ENCODE results near the gene GJA5. TPM values are rescaled to one million over a fixed set of nuclear protein-coding genes. Genes with fewer than 3 reads are reported as not detected.

The GJA5 gene
- total RNA-seq = not detected

GRCh38 chr1:147760481-147761260, at the start of gene GJA5:
TSS of gene GJA5 (minus strand) at chr1:147760602. CDS start at chr1:147759238, 1,364 bp downstream.
- DNase-seq (no peak), ATAC-seq (ENCODE audit: low read depth) (no peak)
- POLR2A ChIA-PET = no interaction called here
- Mint-ChIP-seq H3K27me3 (peaks cover 7% of the 10 kb centered on the region), H3K4me3 (no peak within 1 kb of the TSS), H3K4me1 (peaks cover 23% of the 10 kb centered on the region), H3K27ac (no peak within 1 kb of the TSS), H3K36me3 (peaks cover 2% of the 10 kb centered on the region), H3K9me3 (no peaks in the 10 kb centered on the region)

GRCh38 chr1:147809236-147809635, 48.8 kb upstream of the GJA5 start:
- POLR2A ChIA-PET = no interaction called here
- H3K9me3 Mint-ChIP-seq = no peaks in the 10 kb centered on the region

GRCh38 chr1:147808025-147808424, 47.6 kb upstream of the GJA5 start:
- peaks cover 3% of the 10 kb centered on the region for H3K4me1 Mint-ChIP-seq
- H3K9me3 Mint-ChIP-seq = no peaks in the 10 kb centered on the region
- H3K27ac Mint-ChIP-seq = no peak overlapping the region
- no peaks in the 10 kb centered on the region for H3K27me3 Mint-ChIP-seq
- no peaks in the 10 kb centered on the region for H3K36me3 Mint-ChIP-seq
- ATAC-seq (ENCODE audit: low read depth) = no peak
- H3K4me3 Mint-ChIP-seq = no peak overlapping the region
- no peak for DNase-seq
- POLR2A ChIA-PET = no interaction called here

More at GRCh38 chr1:147809236-147809635, 48.8 kb upstream of the GJA5 start:
- ATAC-seq (ENCODE audit: low read depth) (no peak), DNase-seq (no peak)
- Mint-ChIP-seq H3K4me3 (no peak overlapping the region), H3K27me3 (no peaks in the 10 kb centered on the region), H3K27ac (no peak overlapping the region), H3K36me3 (no peaks in the 10 kb centered on the region), H3K4me1 (peaks cover 4% of the 10 kb centered on the region)

GRCh38 chr1:147807405-147807804, 47.0 kb upstream of the GJA5 start:
- Mint-ChIP-seq H3K27ac (no peak overlapping the region), H3K36me3 (no peaks in the 10 kb centered on the region), H3K4me1 (no peaks in the 10 kb centered on the region), H3K27me3 (no peaks in the 10 kb centered on the region), H3K4me3 (no peak overlapping the region), H3K9me3 (no peaks in the 10 kb centered on the region)
- DNase-seq (no peak), ATAC-seq (ENCODE audit: low read depth) (no peak)
- POLR2A ChIA-PET = no interaction called here

GRCh38 chr1:147804942-147805723, 44.7 kb upstream of the GJA5 start:
- H3K27me3 Mint-ChIP-seq = no peaks in the 10 kb centered on the region
- no peaks in the 10 kb centered on the region for H3K36me3 Mint-ChIP-seq
- H3K9me3 Mint-ChIP-seq = no peaks in the 10 kb centered on the region
- H3K4me3 Mint-ChIP-seq = no peak overlapping the region
- no peaks in the 10 kb centered on the region for H3K4me1 Mint-ChIP-seq
- POLR2A ChIA-PET = no interaction called here
- ATAC-seq (ENCODE audit: low read depth) (no peak), DNase-seq (no peak)
- H3K27ac Mint-ChIP-seq = no peak overlapping the region

- no peak overlapping the region for H3K27ac Mint-ChIP-seq
- no peak for ATAC-seq (ENCODE audit: low read depth)
Observed at GRCh38 chr1:147800804-147801203, 40.4 kb upstream of the GJA5 start.

GRCh38 chr1:147798731-147799130, 38.3 kb upstream of the GJA5 start:
- Mint-ChIP-seq H3K36me3 (no peaks in the 10 kb centered on the region), H3K4me3 (no peak overlapping the region), H3K27ac (no peak overlapping the region), H3K9me3 (no peaks in the 10 kb centered on the region), H3K27me3 (peaks cover 9% of the 10 kb centered on the region), H3K4me1 (no peaks in the 10 kb centered on the region)
- ATAC-seq (ENCODE audit: low read depth) (no peak), DNase-seq (no peak)
- POLR2A ChIA-PET = no interaction called here

More at GRCh38 chr1:147800804-147801203, 40.4 kb upstream of the GJA5 start:
- H3K9me3 Mint-ChIP-seq = no peaks in the 10 kb centered on the region
- no peaks in the 10 kb centered on the region for H3K4me1 Mint-ChIP-seq
- H3K27me3 Mint-ChIP-seq = peaks cover 2% of the 10 kb centered on the region
- POLR2A ChIA-PET = no interaction called here
- no peaks in the 10 kb centered on the region for H3K36me3 Mint-ChIP-seq
- H3K4me3 Mint-ChIP-seq = no peak overlapping the region
- DNase-seq = no peak

- POLR2A ChIA-PET = no interaction called here
- H3K4me3 Mint-ChIP-seq = no peak overlapping the region
- no peak overlapping the region for H3K27ac Mint-ChIP-seq
- peaks cover 11% of the 10 kb centered on the region for H3K27me3 Mint-ChIP-seq
- ATAC-seq (ENCODE audit: low read depth) (no peak), DNase-seq (no peak)
- H3K36me3 Mint-ChIP-seq = no peaks in the 10 kb centered on the region
- no peaks in the 10 kb centered on the region for H3K9me3 Mint-ChIP-seq
- H3K4me1 Mint-ChIP-seq = no peaks in the 10 kb centered on the region
Observed at GRCh38 chr1:147794570-147794969, 34.2 kb upstream of the GJA5 start.

GRCh38 chr1:147791876-147792275, 31.5 kb upstream of the GJA5 start:
- no peaks in the 10 kb centered on the region for H3K9me3 Mint-ChIP-seq
- H3K27me3 Mint-ChIP-seq = peaks cover 10% of the 10 kb centered on the region
- H3K4me1 Mint-ChIP-seq = no peaks in the 10 kb centered on the region
- ATAC-seq (ENCODE audit: low read depth) (no peak), DNase-seq (no peak)
- H3K36me3 Mint-ChIP-seq = no peaks in the 10 kb centered on the region
- POLR2A ChIA-PET = no interaction called here
- H3K4me3 Mint-ChIP-seq = no peak overlapping the region
- no peak overlapping the region for H3K27ac Mint-ChIP-seq

GRCh38 chr1:147787765-147788164, 27.4 kb upstream of the GJA5 start:
- Mint-ChIP-seq H3K27me3 (peaks cover 9% of the 10 kb centered on the region), H3K27ac (no peak overlapping the region), H3K9me3 (no peaks in the 10 kb centered on the region), H3K36me3 (no peaks in the 10 kb centered on the region), H3K4me3 (no peak overlapping the region), H3K4me1 (no peaks in the 10 kb centered on the region)
- POLR2A ChIA-PET = no interaction called here
- DNase-seq (no peak), ATAC-seq (ENCODE audit: low read depth) (no peak)

- DNase-seq = no peak
- peaks cover 17% of the 10 kb centered on the region for H3K27me3 Mint-ChIP-seq
- no peak overlapping the region for H3K27ac Mint-ChIP-seq
Observed at GRCh38 chr1:147786536-147786935, 26.1 kb upstream of the GJA5 start.

GRCh38 chr1:147785794-147786506, 25.5 kb upstream of the GJA5 start:
- no peaks in the 10 kb centered on the region for H3K9me3 Mint-ChIP-seq
- no peaks in the 10 kb centered on the region for H3K4me1 Mint-ChIP-seq
- H3K4me3 Mint-ChIP-seq = no peak overlapping the region
- DNase-seq = no peak
- H3K27me3 Mint-ChIP-seq = peaks cover 19% of the 10 kb centered on the region
- H3K36me3 Mint-ChIP-seq = no peaks in the 10 kb centered on the region
- H3K27ac Mint-ChIP-seq = no peak overlapping the region
- POLR2A ChIA-PET = no interaction called here
- no peak for ATAC-seq (ENCODE audit: low read depth)

More at GRCh38 chr1:147786536-147786935, 26.1 kb upstream of the GJA5 start:
- H3K4me1 Mint-ChIP-seq = no peaks in the 10 kb centered on the region
- no peak for ATAC-seq (ENCODE audit: low read depth)
- H3K4me3 Mint-ChIP-seq = no peak overlapping the region
- H3K9me3 Mint-ChIP-seq = no peaks in the 10 kb centered on the region
- H3K36me3 Mint-ChIP-seq = no peaks in the 10 kb centered on the region
- POLR2A ChIA-PET = no interaction called here

- no peaks in the 10 kb centered on the region for H3K4me1 Mint-ChIP-seq
- ATAC-seq (ENCODE audit: low read depth) (no peak), DNase-seq (no peak)
- no peaks in the 10 kb centered on the region for H3K36me3 Mint-ChIP-seq
- POLR2A ChIA-PET = no interaction called here
- no peak overlapping the region for H3K27ac Mint-ChIP-seq
- H3K4me3 Mint-ChIP-seq = no peak overlapping the region
- H3K9me3 Mint-ChIP-seq = no peaks in the 10 kb centered on the region
- peaks cover 25% of the 10 kb centered on the region for H3K27me3 Mint-ChIP-seq
Observed at GRCh38 chr1:147784941-147785340, 24.5 kb upstream of the GJA5 start.
